WERI-Rb-1 (cell line): ENCODE results near the gene IQGAP1.

Experiments
- DNase-seq: peaks from one replicate; pipeline ENCODE4 v3.0.0-alpha.2; 2020
- H3K27ac ChIP-seq: fragments of 250-450 bp; sonication (Bioruptor Pico); 2 replicates; pipeline ENCODE4 v1.5.1; 2020; ENCODE audit warnings: mild to moderate bottlenecking, moderate library complexity
- H3K27me3 ChIP-seq: fragments of 250-450 bp; sonication (Bioruptor Pico); 2 replicates; pipeline ENCODE4 v1.5.1; 2021; ENCODE audit warnings: mild to moderate bottlenecking, low read depth, moderate library complexity; ENCODE audit not compliant: insufficient read depth, severe bottlenecking
- H3K36me3 ChIP-seq: fragments of 250-450 bp; sonication (Bioruptor Pico); 2 replicates; pipeline ENCODE4 v1.5.1; 2020; ENCODE audit warnings: mild to moderate bottlenecking, moderate library complexity
- H3K4me3 ChIP-seq: 2 replicates; pipeline ENCODE4 v1.5.1; 2011; ENCODE audit warnings: low read depth, mild to moderate bottlenecking, control low read depth, low read length
- H3K9me3 ChIP-seq: fragments of 250-450 bp; sonication (Bioruptor Pico); 2 replicates; pipeline ENCODE4 v1.5.1; 2021; ENCODE audit warnings: mild to moderate bottlenecking, moderate library complexity; ENCODE audit not compliant: severe bottlenecking
- CTCF ChIP-seq: IDR thresholded peaks from 2 replicates; pipeline ENCODE4 v1.5.1; 2011; ENCODE audit warnings: low read depth, mild to moderate bottlenecking, control low read depth, inconsistent platforms, low read length

The IQGAP1 gene

GRCh38 chr15:90479656-90480055, 91.6 kb downstream of the IQGAP1 start:
- no peaks in the 10 kb centered on the region for H3K9me3 ChIP-seq
- H3K36me3 ChIP-seq: peaks cover 30% of the 10 kb centered on the region
- no peak overlapping the region for H3K27ac ChIP-seq

GRCh38 chr15:90481023-90481422, 93.0 kb downstream of the IQGAP1 start:
- H3K4me3 ChIP-seq: no peak overlapping the region
- TF ChIP-seq CTCF: no peak
- H3K27me3 ChIP-seq: no peaks in the 10 kb centered on the region
- H3K9me3 ChIP-seq: no peaks in the 10 kb centered on the region
- DNase-seq: no peak
- peaks cover 35% of the 10 kb centered on the region for H3K36me3 ChIP-seq
- no peak overlapping the region for H3K27ac ChIP-seq

More at GRCh38 chr15:90479656-90480055, 91.6 kb downstream of the IQGAP1 start:
- no peak for DNase-seq
- Histone ChIP-seq H3K27me3 (no peaks in the 10 kb centered on the region), H3K4me3 (no peak overlapping the region)
- TF ChIP-seq CTCF: no peak

GRCh38 chr15:90482124-90483011, 94.3 kb downstream of the IQGAP1 start:
- Histone ChIP-seq H3K27ac (no peak overlapping the region), H3K36me3 (peaks cover 45% of the 10 kb centered on the region), H3K9me3 (no peaks in the 10 kb centered on the region), H3K4me3 (no peak overlapping the region), H3K27me3 (no peaks in the 10 kb centered on the region)
- peak; percentile 69 for TF ChIP-seq CTCF
- DNase-seq: peak; percentile 27

GRCh38 chr15:90483012-90483307, 94.9 kb downstream of the IQGAP1 start:
- Histone ChIP-seq H3K36me3 (peaks cover 49% of the 10 kb centered on the region), H3K27me3 (no peaks in the 10 kb centered on the region), H3K27ac (no peak overlapping the region), H3K9me3 (no peaks in the 10 kb centered on the region), H3K4me3 (no peak overlapping the region)
- DNase-seq: no peak
- no peak for TF ChIP-seq CTCF

GRCh38 chr15:90483637-90484036, 95.6 kb downstream of the IQGAP1 start:
- Histone ChIP-seq H3K36me3 (peaks cover 43% of the 10 kb centered on the region), H3K4me3 (no peak overlapping the region), H3K27me3 (no peaks in the 10 kb centered on the region), H3K9me3 (no peaks in the 10 kb centered on the region), H3K27ac (no peak overlapping the region)
- DNase-seq: no peak
- no peak for TF ChIP-seq CTCF

GRCh38 chr15:90487186-90487585, 99.1 kb downstream of the IQGAP1 start:
- Histone ChIP-seq H3K36me3 (peaks cover 53% of the 10 kb centered on the region), H3K4me3 (no peak overlapping the region), H3K27me3 (no peaks in the 10 kb centered on the region), H3K27ac (no peak overlapping the region), H3K9me3 (no peaks in the 10 kb centered on the region)
- no peak for DNase-seq
- no peak for TF ChIP-seq CTCF
